SK-N-SH (cell line): ENCODE measurements around the gene TBX15. TPM values are rescaled to one million over a fixed set of nuclear protein-coding genes. Genes with fewer than 3 reads are reported as not detected.

ENCODE experiments used
- CTCF ChIA-PET: fragments of 300-600, 350-600 bp; formaldehyde crosslinking; extraction: SDS; loops from one replicate; lab custom pipeline; 2021; lab: Yijun Ruan, JAX
- POLR2A ChIA-PET: fragments of 350-600 bp; sonication (Branson Sonifier 250); formaldehyde crosslinking; extraction: SDS; loops from one replicate; lab custom pipeline; 2020; ENCODE audit warnings: antibody characterized with exemption, inconsistent platforms; lab: Yijun Ruan, JAX
- DNase-seq: peaks from one replicate; pipeline ENCODE4 v3.0.0; 2012
- H2AFZ ChIP-seq: fragments of 200-600 bp; sonication (generic); 2 replicates; pipeline ENCODE4 v1.8.1; 2016; ENCODE audit warnings: antibody characterized with exemption, mild to moderate bottlenecking, low read depth
- H3F3A ChIP-seq: fragments of 200-600 bp; sonication (generic); replicated peaks from 2 replicates; pipeline ENCODE3; 2016; ENCODE audit warnings: antibody characterized with exemption, mild to moderate bottlenecking; ENCODE audit not compliant: insufficient read depth
- H3K27ac ChIP-seq, 2 experiments: fragments of 200-500 bp in 1 of 2; fragments of 200-600 bp in 1 of 2; sonication (Bioruptor generic) in 1 of 2; sonication (generic), shearing (Covaris generic) in 1 of 2; 2 replicates each; pipeline versions ENCODE4 v1.5.1 to v1.6.1; 2014 to 2016; ENCODE audit warnings: low read depth in 2 of 2, inconsistent platforms in 1 of 2, low read length in 1 of 2, mild to moderate bottlenecking in 1 of 2, mixed read lengths in 1 of 2
- H3K27me3 ChIP-seq: fragments of 200-600 bp; sonication (generic), shearing (Covaris generic); 2 replicates; pipeline ENCODE4 v1.6.1; 2016; ENCODE audit warnings: mixed run types; ENCODE audit not compliant: insufficient read depth
- H3K36me3 ChIP-seq, 2 experiments: fragments of 200-500 bp in 1 of 2; fragments of 200-600 bp in 1 of 2; sonication (Bioruptor generic) in 1 of 2; sonication (generic) in 1 of 2; replicated peaks in 1 of 2; 2 replicates each; pipeline versions ENCODE3 to v1.5.1; 2014 to 2016; ENCODE audit warnings: low read length in 1 of 2, mild to moderate bottlenecking in 1 of 2; ENCODE audit not compliant: insufficient read depth in 2 of 2, control insufficient read depth in 1 of 2
- H3K4me1 ChIP-seq, 2 experiments: fragments of 200-500 bp in 1 of 2; fragments of 200-600 bp in 1 of 2; sonication (Bioruptor generic) in 1 of 2; sonication (generic), shearing (Covaris generic) in 1 of 2; 2 replicates each; pipeline versions ENCODE4 v1.5.1 to v1.6.1; 2014 to 2016; ENCODE audit warnings: low read depth in 1 of 2, low read length in 1 of 2, mixed run types in 1 of 2; ENCODE audit not compliant: insufficient read depth in 2 of 2, control insufficient read depth in 1 of 2
- H3K4me2 ChIP-seq: fragments of 200-600 bp; sonication (generic), shearing (Covaris generic); 2 replicates; pipeline ENCODE4 v1.6.1; 2017; ENCODE audit warnings: mixed run types
- H3K4me3 ChIP-seq, 2 experiments: fragments of 200-500 bp in 1 of 2; fragments of 200-600 bp in 1 of 2; sonication (Bioruptor generic) in 1 of 2; sonication (generic), shearing (Covaris generic) in 1 of 2; 2 replicates each; pipeline versions ENCODE4 v1.5.1 to v1.8.1; 2014 to 2016; ENCODE audit warnings: low read depth in 2 of 2, inconsistent platforms in 1 of 2, low read length in 1 of 2, mild to moderate bottlenecking in 1 of 2, mixed read lengths in 1 of 2, moderate library complexity in 1 of 2
- H3K79me2 ChIP-seq: fragments of 200-600 bp; sonication (generic); 2 replicates; pipeline ENCODE4 v1.8.1; 2017; ENCODE audit warnings: mild to moderate bottlenecking; ENCODE audit not compliant: insufficient read depth
- H3K9ac ChIP-seq: fragments of 200-600 bp; sonication (generic); 2 replicates; pipeline ENCODE4 v1.6.1; 2017; ENCODE audit warnings: mixed run types
- H3K9me2 ChIP-seq: fragments of 200-600 bp; sonication (generic); 2 replicates; pipeline ENCODE4 v1.6.1; 2017; ENCODE audit warnings: mixed run types
- H3K9me3 ChIP-seq: fragments of 200-600 bp; sonication (generic); 2 replicates; pipeline ENCODE4 v1.6.1; 2017; ENCODE audit warnings: mixed run types, mild to moderate bottlenecking, moderate library complexity
- H4K20me1 ChIP-seq: fragments of 200-600 bp; sonication (generic); 2 replicates; pipeline ENCODE4 v1.6.1; 2017; ENCODE audit warnings: mild to moderate bottlenecking, mixed run types; ENCODE audit not compliant: insufficient read depth
- CTCF ChIP-seq: fragments of 200-600 bp; sonication (generic); IDR thresholded peaks from 2 replicates; pipeline ENCODE4 v1.6.1; 2017; ENCODE audit warnings: antibody characterized with exemption, mild to moderate bottlenecking, moderate library complexity
- EP300 ChIP-seq, 2 experiments: IDR thresholded peaks; 2 replicates each; pipeline versions ENCODE4 v1.4.0 to v1.6.1; 2012; ENCODE audit warnings: borderline replicate concordance in 1 of 2, low read depth in 1 of 2, low read length in 1 of 2
- FOSL2 ChIP-seq: IDR thresholded peaks from 2 replicates; pipeline ENCODE4 v1.4.0; 2012; ENCODE audit warnings: low read depth, mild to moderate bottlenecking, moderate library complexity, borderline replicate concordance
- FOXJ3 ChIP-seq: sonication (generic); formaldehyde crosslinking; IDR thresholded peaks from 2 replicates; pipeline ENCODE4 v1.5.1; 2020; ENCODE audit warnings: mild to moderate bottlenecking, missing genetic modification reagents
- FOXM1 ChIP-seq: IDR thresholded peaks from 2 replicates; pipeline ENCODE4 v1.4.0; 2012; ENCODE audit warnings: low read depth, mild to moderate bottlenecking
- GABPA ChIP-seq: IDR thresholded peaks from 2 replicates; pipeline ENCODE4 v1.4.0; 2012; ENCODE audit warnings: low read depth, mild to moderate bottlenecking
- JUND ChIP-seq: IDR thresholded peaks from 2 replicates; pipeline ENCODE4 v1.4.0; 2012
- MEF2A ChIP-seq: IDR thresholded peaks from 2 replicates; pipeline ENCODE4 v1.4.0; 2012; ENCODE audit warnings: low read depth, borderline replicate concordance
- PBX3 ChIP-seq: IDR thresholded peaks from 2 replicates; pipeline ENCODE4; 2012
- RAD21 ChIP-seq: IDR thresholded peaks from 2 replicates; pipeline ENCODE4 v1.6.1; 2012; ENCODE audit warnings: mild to moderate bottlenecking, low read length
- RCOR1 ChIP-seq: fragments of 150-350 bp; IDR thresholded peaks from 2 replicates; pipeline ENCODE4 v1.6.1; 2017; ENCODE audit warnings: antibody characterized with exemption, low read length
- RFX5 ChIP-seq: IDR thresholded peaks from 2 replicates; pipeline ENCODE4 v1.6.1; 2012; ENCODE audit warnings: mild to moderate bottlenecking, improper control_type of control experiment, low read length
- RXRA ChIP-seq: IDR thresholded peaks from 2 replicates; pipeline ENCODE4 v1.4.0; 2012; ENCODE audit warnings: low read depth, mild to moderate bottlenecking, borderline replicate concordance
- SIN3A ChIP-seq: IDR thresholded peaks from 2 replicates; pipeline ENCODE4 v1.6.1; 2012; ENCODE audit warnings: low read depth, mild to moderate bottlenecking, low read length, moderate library complexity, borderline replicate concordance
- SMC3 ChIP-seq: IDR thresholded peaks from 2 replicates; pipeline ENCODE4 v1.6.1; 2012; ENCODE audit warnings: low read depth, low read length, improper control_type of control experiment
- TAF1 ChIP-seq: IDR thresholded peaks from 2 replicates; pipeline ENCODE4 v1.6.1; 2012; ENCODE audit warnings: low read depth, mild to moderate bottlenecking, low read length, moderate library complexity, borderline replicate concordance
- TCF12 ChIP-seq: IDR thresholded peaks from 2 replicates; pipeline ENCODE4 v1.4.0; 2012
- WGBS: methylation state at CpG from one replicate; pipeline ENCODE4 v1.1.6; 2017; ENCODE audit warnings: low lambda C conversion rate; 5-methylcytosine and 5-hydroxymethylcytosine counted together
- polyA plus RNA-seq, 3 experiments: library from polyadenylated mRNA; depleted of rRNA; stranded (reverse); fragments of >200 nt; gene quantifications; 2 replicates each; pipeline ENCODE4 v1.2.3, GENCODE V29; 2012
- TF ChIP-seq, protein P1 (sequence below): IDR thresholded peaks from 2 replicates; pipeline ENCODE4 v1.4.0; 2012; ENCODE audit warnings: low read depth
- TF ChIP-seq, protein P2 (sequence below): fragments of 150-350 bp; IDR thresholded peaks from 2 replicates; pipeline ENCODE4 v1.6.1; 2016; ENCODE audit warnings: mild to moderate bottlenecking, low read depth, low read length
- TF ChIP-seq, protein P3 (sequence below): IDR thresholded peaks from 2 replicates; pipeline ENCODE4 v1.4.0; 2012; ENCODE audit warnings: low read depth, borderline replicate concordance

Gene TBX15
- polyA plus RNA-seq, 1 of the 3 experiments (the other 2 are of a cell fraction) = 0.02 TPM

DNA sequence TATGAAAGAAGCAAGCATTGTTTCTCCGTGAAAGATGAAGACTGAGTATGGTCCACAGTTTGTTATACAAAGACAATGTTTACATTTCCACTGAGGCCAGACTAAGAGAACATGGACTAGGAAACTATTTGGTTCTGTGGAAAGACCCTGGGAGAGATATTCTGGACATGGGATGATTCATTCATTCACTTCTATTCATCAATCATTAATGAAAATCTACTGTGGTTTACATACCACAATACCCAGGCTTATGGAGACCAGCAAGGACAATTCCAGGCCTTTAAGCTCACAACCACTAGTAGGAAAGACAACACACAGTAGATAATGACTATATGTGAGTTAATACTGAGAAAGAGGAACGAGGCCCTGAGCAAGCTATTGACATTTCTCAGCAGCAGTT lies 125.4 kb downstream of the TBX15 start:
- DNase-seq = no peak
- H3K4me3 ChIP-seq = no peak overlapping the region
- TF ChIP-seq RAD21 (no peak), GABPA (no peak), EP300 (IDR thresholded peaks at IDR 0.05; ENCODE audit: borderline replicate concordance in 1 of 2, low read depth in 1 of 2, low read length in 1 of 2) (no peak), TCF12 (no peak), SIN3A (no peak), CTCF (no peak), TAF1 (no peak), FOXM1 (no peak), RFX5 (no peak), FOXJ3 (no peak), JUND (no peak), MEF2A (no peak), PBX3 (no peak), RXRA (no peak), FOSL2 (no peak), RCOR1 (no peak), SMC3 (no peak)
- TF ChIP-seq, protein P1, sequence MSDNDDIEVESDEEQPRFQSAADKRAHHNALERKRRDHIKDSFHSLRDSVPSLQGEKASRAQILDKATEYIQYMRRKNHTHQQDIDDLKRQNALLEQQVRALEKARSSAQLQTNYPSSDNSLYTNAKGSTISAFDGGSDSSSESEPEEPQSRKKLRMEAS = no peak
- TF ChIP-seq, protein P2, sequence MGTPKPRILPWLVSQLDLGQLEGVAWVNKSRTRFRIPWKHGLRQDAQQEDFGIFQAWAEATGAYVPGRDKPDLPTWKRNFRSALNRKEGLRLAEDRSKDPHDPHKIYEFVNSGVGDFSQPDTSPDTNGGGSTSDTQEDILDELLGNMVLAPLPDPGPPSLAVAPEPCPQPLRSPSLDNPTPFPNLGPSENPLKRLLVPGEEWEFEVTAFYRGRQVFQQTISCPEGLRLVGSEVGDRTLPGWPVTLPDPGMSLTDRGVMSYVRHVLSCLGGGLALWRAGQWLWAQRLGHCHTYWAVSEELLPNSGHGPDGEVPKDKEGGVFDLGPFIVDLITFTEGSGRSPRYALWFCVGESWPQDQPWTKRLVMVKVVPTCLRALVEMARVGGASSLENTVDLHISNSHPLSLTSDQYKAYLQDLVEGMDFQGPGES = no peak
- TF ChIP-seq, protein P3, sequence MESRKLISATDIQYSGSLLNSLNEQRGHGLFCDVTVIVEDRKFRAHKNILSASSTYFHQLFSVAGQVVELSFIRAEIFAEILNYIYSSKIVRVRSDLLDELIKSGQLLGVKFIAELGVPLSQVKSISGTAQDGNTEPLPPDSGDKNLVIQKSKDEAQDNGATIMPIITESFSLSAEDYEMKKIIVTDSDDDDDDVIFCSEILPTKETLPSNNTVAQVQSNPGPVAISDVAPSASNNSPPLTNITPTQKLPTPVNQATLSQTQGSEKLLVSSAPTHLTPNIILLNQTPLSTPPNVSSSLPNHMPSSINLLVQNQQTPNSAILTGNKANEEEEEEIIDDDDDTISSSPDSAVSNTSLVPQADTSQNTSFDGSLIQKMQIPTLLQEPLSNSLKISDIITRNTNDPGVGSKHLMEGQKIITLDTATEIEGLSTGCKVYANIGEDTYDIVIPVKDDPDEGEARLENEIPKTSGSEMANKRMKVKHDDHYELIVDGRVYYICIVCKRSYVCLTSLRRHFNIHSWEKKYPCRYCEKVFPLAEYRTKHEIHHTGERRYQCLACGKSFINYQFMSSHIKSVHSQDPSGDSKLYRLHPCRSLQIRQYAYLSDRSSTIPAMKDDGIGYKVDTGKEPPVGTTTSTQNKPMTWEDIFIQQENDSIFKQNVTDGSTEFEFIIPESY = no peak
- CTCF ChIA-PET = no interaction called here
- no peaks in the 10 kb centered on the region for H3K27me3 ChIP-seq
- H3K4me2 ChIP-seq = no peak overlapping the region
- no peaks in the 10 kb centered on the region for H4K20me1 ChIP-seq
- H3K9ac ChIP-seq = no peak overlapping the region
- no peak overlapping the region for H2AFZ ChIP-seq
- no peak overlapping the region for H3K27ac ChIP-seq
- H3K36me3 ChIP-seq = no peaks in the 10 kb centered on the region
- H3K4me1 ChIP-seq = no peaks in the 10 kb centered on the region
- H3K79me2 ChIP-seq = no peaks in the 10 kb centered on the region
- POLR2A ChIA-PET = no interaction called here
- no peaks in the 10 kb centered on the region for H3K9me3 ChIP-seq
- H3F3A ChIP-seq = no peaks in the 10 kb centered on the region
- WGBS = 5% methylated on average over 2 of the region's 2 CpGs
- no peaks in the 10 kb centered on the region for H3K9me2 ChIP-seq
